Right kidney (tissue), 1 donor: ENCODE data around the gene RAB10.
"Not testable (repeated sequence)": the region's sequence is repeated elsewhere in the genome, so short reads cannot be mapped to it uniquely, and the experiment has no call there.

Experiments used
- DNase-seq: peaks from one replicate; pipeline ENCODE4 v3.0.0-alpha.2; 2016

Gene RAB10

GRCh38 chr2:26013668-26014067 lies 20.2 kb upstream of the RAB10 start:
- no peak for DNase-seq

- DNase-seq, result no peak
Measured at GRCh38 chr2:26016012-26016705, 17.7 kb upstream of the RAB10 start.

- not testable (repeated sequence) for DNase-seq
Measured at GRCh38 chr2:26016706-26017045, 17.2 kb upstream of the RAB10 start.

- no peak for DNase-seq
Measured at GRCh38 chr2:26017464-26018183, 16.3 kb upstream of the RAB10 start.

- DNase-seq, result peak; percentile 4
Measured at GRCh38 chr2:26018184-26019055, 15.5 kb upstream of the RAB10 start.

GRCh38 chr2:26020231-26020640 lies 13.6 kb upstream of the RAB10 start:
- no peak for DNase-seq

GRCh38 chr2:26024260-26024659 lies 9.6 kb upstream of the RAB10 start:
- DNase-seq, result no peak

- DNase-seq, result no peak
Measured at GRCh38 chr2:26025509-26025908, 8.4 kb upstream of the RAB10 start.

GRCh38 chr2:26028083-26028482 lies 5.8 kb upstream of the RAB10 start:
- DNase-seq, result not testable (repeated sequence)

GRCh38 chr2:26032586-26033269 lies 1.2 kb upstream of the RAB10 start:
- peak; percentile 13 for DNase-seq

- peak; percentile 96 for DNase-seq
Measured at GRCh38 chr2:26033270-26033817, 540 bp upstream of the RAB10 start.

- DNase-seq, result no peak
Measured at GRCh38 chr2:26034637-26034992, 731 bp downstream of the RAB10 start.

GRCh38 chr2:26035090-26035743 lies 1.3 kb downstream of the RAB10 start:
- DNase-seq, result peak; percentile 5

GRCh38 chr2:26039603-26040323 lies 5.9 kb downstream of the RAB10 start:
- DNase-seq, result no peak

- DNase-seq, result no peak
Measured at GRCh38 chr2:26043109-26043508, 9.2 kb downstream of the RAB10 start.

- no peak for DNase-seq
Measured at GRCh38 chr2:26043862-26044696, 10.2 kb downstream of the RAB10 start.

- no peak for DNase-seq
Measured at GRCh38 chr2:26048791-26049190, 14.9 kb downstream of the RAB10 start.

- no peak for DNase-seq
Measured at GRCh38 chr2:26049641-26050040, 15.8 kb downstream of the RAB10 start.

GRCh38 chr2:26052740-26053139 lies 18.9 kb downstream of the RAB10 start:
- DNase-seq, result no peak
